GM12865 (cell line): Measurements from ENCODE around the gene RAB33A.
A peak's percentile ranks its signal among the peaks of the same experiment; 100 is the strongest.

ENCODE experiments used
- DNase-seq: peaks from one replicate; pipeline ENCODE4 v3.0.0; 2010; ENCODE audit warnings: low read depth
- H3K4me3 ChIP-seq: 2 replicates; pipeline ENCODE4 v1.5.1; 2011; ENCODE audit warnings: mild to moderate bottlenecking, low read depth, low read length, control low read depth
- CTCF ChIP-seq: IDR thresholded peaks from 2 replicates; pipeline ENCODE4 v1.5.1; 2011; ENCODE audit warnings: low read length, control low read depth, low read depth, inconsistent platforms; ENCODE audit not compliant: insufficient read depth; ENCODE audit errors: missing control alignments

The RAB33A gene

DNA sequence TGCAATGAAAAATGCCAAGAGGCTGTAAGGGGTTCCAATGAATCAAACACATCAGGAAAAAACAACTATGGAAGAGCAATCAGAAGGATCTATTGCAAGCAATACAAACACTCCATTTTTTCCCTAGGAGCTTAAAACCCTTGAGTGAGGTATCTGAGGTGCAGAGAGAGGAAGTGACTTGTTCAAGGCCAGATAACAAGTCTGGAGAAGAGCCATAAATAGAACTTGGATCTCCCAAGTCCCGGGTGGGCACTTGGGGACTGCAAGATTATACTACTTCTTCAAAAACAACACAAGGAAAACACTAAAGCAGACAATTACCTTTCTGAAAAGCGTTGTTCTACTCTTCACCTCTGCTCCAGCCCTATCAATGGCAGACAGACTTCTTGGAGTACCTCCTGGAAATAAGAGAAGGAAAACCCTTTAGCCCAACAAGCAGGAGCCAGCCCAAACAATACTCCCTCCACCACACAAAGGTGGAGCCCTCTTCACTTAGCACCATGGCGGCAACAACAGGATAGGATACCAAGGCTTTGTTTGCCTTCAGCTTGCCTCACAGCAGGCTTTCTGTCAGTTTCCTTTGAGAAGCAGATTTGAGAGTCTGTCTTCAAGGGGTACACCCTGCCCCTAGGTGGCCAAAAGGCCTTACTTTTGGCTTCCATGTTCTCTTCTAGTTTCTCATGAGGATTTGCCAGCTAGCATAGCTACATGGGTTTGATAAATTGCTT, 32.1 kb upstream of the RAB33A start:
- TF ChIP-seq CTCF, result no peak
- DNase-seq, result no peak
- H3K4me3 ChIP-seq, result no peak overlapping the region

GRCh38 chrX:130144509-130144908, 27.3 kb upstream of the RAB33A start:
- no peak for DNase-seq
- H3K4me3 ChIP-seq, result no peak overlapping the region
- TF ChIP-seq CTCF, result no peak

DNA sequence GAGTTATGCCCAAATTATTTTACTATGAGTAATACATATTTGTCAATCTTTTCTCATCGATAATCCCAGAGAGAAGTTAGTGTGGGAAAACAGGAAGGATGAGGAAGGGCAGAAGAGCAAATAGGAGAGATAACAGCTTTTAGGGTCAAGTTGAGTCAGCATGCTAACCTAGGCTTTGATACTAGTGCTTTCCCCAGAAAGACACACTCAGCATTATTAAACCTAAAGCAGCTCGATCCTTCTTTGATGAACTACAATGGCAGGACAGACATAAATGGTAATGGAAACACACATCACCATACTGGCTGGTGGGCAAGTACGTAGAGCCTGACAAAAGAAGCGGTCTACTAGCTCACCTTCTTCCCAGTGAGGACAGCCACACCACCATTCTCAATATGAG, 26.6 kb upstream of the RAB33A start:
- TF ChIP-seq CTCF, result no peak
- DNase-seq, result no peak
- no peak overlapping the region for H3K4me3 ChIP-seq

DNA sequence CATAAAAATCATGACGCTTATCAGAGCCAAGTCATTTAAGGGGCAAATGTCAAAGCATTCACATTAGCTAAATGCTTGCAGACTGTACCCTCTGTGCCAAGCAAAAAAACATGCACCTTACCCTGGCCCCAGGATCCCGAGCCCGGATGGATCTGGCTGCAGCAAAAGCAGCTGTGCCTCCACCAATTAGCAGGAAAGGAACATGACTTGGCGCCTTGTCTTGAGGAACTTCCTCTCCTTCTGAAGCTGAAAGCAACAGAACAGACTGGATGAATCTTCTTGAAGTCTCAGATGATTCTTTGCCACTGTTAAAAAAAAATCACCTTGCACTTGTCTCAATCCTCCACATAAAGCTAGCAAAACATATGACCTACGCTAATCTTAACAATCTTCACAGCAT, 24.1 kb upstream of the RAB33A start:
- no peak overlapping the region for H3K4me3 ChIP-seq
- TF ChIP-seq CTCF, result no peak
- DNase-seq, result no peak

DNA sequence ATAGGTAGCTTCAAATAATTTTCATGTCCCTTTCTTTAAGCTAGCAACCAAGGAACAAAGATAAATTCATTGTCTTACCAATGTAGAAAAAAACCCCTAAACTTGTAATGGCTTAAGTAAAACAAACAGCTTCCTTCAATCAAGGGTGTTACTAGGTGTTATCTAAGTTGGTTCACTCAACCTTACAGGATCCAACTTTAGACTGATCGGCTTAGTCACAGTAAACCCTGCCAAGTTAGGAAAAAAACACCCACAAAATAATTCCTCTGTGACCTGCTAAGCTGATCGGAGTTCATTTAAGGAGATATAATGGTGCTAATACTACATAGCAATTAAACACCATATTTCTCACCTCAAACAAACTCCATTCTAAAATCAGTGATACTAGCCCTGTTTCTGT, 16.2 kb upstream of the RAB33A start:
- TF ChIP-seq CTCF, result no peak
- H3K4me3 ChIP-seq, result no peak overlapping the region
- DNase-seq, result no peak

DNA sequence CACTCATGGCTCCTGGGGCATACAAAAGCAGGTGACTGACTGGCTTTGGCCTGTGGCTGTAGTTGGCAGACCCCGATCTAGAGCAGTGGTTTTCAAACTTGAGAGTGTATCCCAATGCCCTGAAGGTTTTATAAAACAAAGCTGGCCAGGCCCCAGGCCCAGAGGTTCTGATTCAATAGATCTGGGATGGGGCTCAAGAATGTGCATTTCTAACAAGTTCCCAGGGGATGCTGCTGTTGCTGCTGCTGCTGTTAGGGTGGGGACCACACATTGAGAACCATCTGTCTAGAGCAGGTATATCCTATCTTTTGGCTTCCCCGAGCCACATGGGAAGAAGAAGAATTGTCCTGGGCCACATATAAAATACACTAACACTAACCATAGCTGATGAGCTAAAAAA, 13.5 kb upstream of the RAB33A start:
- TF ChIP-seq CTCF, result no peak
- DNase-seq, result no peak
- H3K4me3 ChIP-seq, result no peak overlapping the region

DNA sequence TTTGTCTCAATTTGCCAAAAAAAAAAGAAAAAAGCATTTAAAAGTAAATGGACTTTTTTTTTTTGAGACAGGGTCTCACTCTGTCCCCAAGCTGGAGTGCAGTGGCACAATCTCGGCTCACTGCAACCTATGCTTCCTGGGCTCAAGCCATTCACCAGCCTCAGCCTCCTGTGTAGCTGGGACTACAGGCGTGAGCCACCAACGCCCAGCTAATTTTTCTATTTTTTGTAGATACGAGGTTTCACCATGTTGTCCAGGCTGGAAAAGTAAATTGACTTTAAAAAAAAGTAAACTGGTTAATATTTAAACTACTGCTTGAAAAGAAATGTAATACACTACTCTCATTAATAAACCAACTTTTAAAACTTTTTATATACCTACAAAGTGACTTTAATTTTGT, 12.0 kb upstream of the RAB33A start:
- peak overlapping the region; percentile 22 for H3K4me3 ChIP-seq
- TF ChIP-seq CTCF, result no peak
- no peak for DNase-seq
